Measurements from ENCODE around the gene FMN1.
A peak's percentile ranks its signal among the peaks of the same experiment; 100 is the strongest.

Gene FMN1

DNA sequence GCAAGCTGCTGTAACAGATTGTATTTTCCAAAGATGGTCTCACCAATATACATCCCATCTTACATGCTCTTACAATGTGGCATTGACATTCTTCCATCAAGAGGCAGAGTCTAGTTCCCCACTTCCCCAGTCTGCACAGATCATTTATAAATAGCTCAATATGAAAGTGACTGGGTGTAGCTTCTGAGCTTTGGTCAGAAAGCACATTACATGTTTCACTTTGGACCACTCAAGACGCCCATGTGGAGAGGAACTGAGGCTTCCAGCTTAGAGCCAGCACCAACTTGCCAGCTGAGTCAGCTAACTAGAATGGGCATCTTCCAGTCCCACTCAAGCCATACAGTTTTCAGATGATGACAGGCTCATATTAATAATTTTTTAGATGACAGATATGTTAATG is 431.2 kb downstream of the FMN1 start:
- H3K9ac ChIP-seq = no peak overlapping the region
- peaks cover 0 to 19% (median 9%) of the 10 kb centered on the region in 11 experiments; a peak in 11 of 22 replicates for H3K9me3 ChIP-seq (replicated peaks in 1 of 11)
- peak overlapping the region in 6 of 11 experiments; percentile 8 to 73 (median 37); a peak in 11 of 22 replicates for H3K4me2 ChIP-seq
- H3K36me3 ChIP-seq = no peaks in the 10 kb centered on the region
- H3K27me3 ChIP-seq = no peaks in the 10 kb centered on the region
- no peaks in the 10 kb centered on the region for H4K20me1 ChIP-seq
- H3K4me1 ChIP-seq = peaks cover 0 to 38% (median 18%) of the 10 kb centered on the region in 10 experiments; a peak in 14 of 20 replicates
- H3K27ac ChIP-seq = no peak overlapping the region
- H3K4me3 ChIP-seq = no peak overlapping the region
- TF ChIP-seq Cebpa-rat (IDR thresholded peaks at IDR 0.05) = no peak

DNA sequence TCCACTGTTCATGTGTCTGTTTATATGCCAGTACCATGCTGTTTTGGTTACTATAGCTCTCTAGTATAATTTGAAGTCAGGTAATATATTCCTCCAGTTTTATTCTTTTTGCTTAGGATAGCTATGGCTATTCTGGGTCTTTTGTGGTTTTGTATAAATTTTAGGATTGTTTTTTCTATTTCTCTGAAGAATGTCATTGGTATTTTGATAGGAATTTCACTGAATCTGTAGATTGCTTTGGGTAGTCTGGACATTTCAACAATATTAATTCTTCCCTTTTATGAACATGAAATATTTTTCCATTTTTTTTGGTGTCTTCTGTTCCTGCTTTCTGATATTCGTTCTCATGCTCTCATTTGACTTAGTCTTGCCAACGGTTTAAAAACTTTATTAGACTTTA is 437.1 kb downstream of the FMN1 start:
- H3K9ac ChIP-seq = no peak overlapping the region
- no peaks in the 10 kb centered on the region for H3K36me3 ChIP-seq
- H3K4me3 ChIP-seq = no peak overlapping the region
- H3K27me3 ChIP-seq = no peaks in the 10 kb centered on the region
- no peaks in the 10 kb centered on the region for H4K20me1 ChIP-seq
- H3K9me3 ChIP-seq (replicated peaks in 1 of 11) = peaks cover 0 to 13% (median 4%) of the 10 kb centered on the region in 11 experiments; a peak in 14 of 22 replicates
- TF ChIP-seq Cebpa-rat (IDR thresholded peaks at IDR 0.05) = no peak
- H3K4me1 ChIP-seq = 0 out of 20 replicates have a peak, but pooled peaks cover 0 to under 1% (median 0%) of the 10 kb centered on the region in 10 experiments
- no peak overlapping the region for H3K4me2 ChIP-seq
- no peak overlapping the region for H3K27ac ChIP-seq

- Histone ChIP-seq H3K4me2 (no peak overlapping the region), H3K9me3 (replicated peaks in 1 of 11) (peaks cover 0 to 7% (median 0%) of the 10 kb centered on the region in 11 experiments; a peak in 4 of 22 replicates), H3K36me3 (no peaks in the 10 kb centered on the region), H3K4me3 (no peak overlapping the region), H3K9ac (no peak overlapping the region), H3K27me3 (no peaks in the 10 kb centered on the region), H4K20me1 (no peaks in the 10 kb centered on the region), H3K4me1 (no peaks in the 10 kb centered on the region; a peak in 1 of 20 replicates), H3K27ac (no peak overlapping the region)
- no peak for TF ChIP-seq Cebpa-rat (IDR thresholded peaks at IDR 0.05)
Measured at GRCh38 chr15:32750979-32751378, 443.5 kb downstream of the FMN1 start.

GRCh38 chr15:32747921-32748342 is 446.6 kb downstream of the FMN1 start:
- Histone ChIP-seq H3K4me3 (no peak overlapping the region), H3K27ac (no peak overlapping the region), H3K9me3 (replicated peaks in 1 of 11) (peaks cover 0 to 8% (median 2%) of the 10 kb centered on the region in 11 experiments; a peak in 7 of 22 replicates), H3K36me3 (no peaks in the 10 kb centered on the region), H3K4me2 (no peak overlapping the region), H3K4me1 (no peaks in the 10 kb centered on the region; a peak in 1 of 20 replicates), H4K20me1 (no peaks in the 10 kb centered on the region), H3K27me3 (no peaks in the 10 kb centered on the region), H3K9ac (no peak overlapping the region)
- TF ChIP-seq Cebpa-rat (IDR thresholded peaks at IDR 0.05) = no peak

GRCh38 chr15:32746116-32746857 is 448.2 kb downstream of the FMN1 start:
- no peaks in the 10 kb centered on the region for H3K36me3 ChIP-seq
- no peaks in the 10 kb centered on the region for H4K20me1 ChIP-seq
- H3K27ac ChIP-seq = no peak overlapping the region
- peaks cover under 1 to 20% (median 15%) of the 10 kb centered on the region in 11 experiments; a peak in 16 of 22 replicates for H3K9me3 ChIP-seq (replicated peaks in 1 of 11)
- no peak overlapping the region for H3K4me2 ChIP-seq
- TF ChIP-seq Cebpa-rat (IDR thresholded peaks at IDR 0.05) = no peak
- no peak overlapping the region for H3K4me3 ChIP-seq
- no peaks in the 10 kb centered on the region for H3K27me3 ChIP-seq
- no peaks in the 10 kb centered on the region; a peak in 1 of 20 replicates for H3K4me1 ChIP-seq
- no peak overlapping the region for H3K9ac ChIP-seq

DNA sequence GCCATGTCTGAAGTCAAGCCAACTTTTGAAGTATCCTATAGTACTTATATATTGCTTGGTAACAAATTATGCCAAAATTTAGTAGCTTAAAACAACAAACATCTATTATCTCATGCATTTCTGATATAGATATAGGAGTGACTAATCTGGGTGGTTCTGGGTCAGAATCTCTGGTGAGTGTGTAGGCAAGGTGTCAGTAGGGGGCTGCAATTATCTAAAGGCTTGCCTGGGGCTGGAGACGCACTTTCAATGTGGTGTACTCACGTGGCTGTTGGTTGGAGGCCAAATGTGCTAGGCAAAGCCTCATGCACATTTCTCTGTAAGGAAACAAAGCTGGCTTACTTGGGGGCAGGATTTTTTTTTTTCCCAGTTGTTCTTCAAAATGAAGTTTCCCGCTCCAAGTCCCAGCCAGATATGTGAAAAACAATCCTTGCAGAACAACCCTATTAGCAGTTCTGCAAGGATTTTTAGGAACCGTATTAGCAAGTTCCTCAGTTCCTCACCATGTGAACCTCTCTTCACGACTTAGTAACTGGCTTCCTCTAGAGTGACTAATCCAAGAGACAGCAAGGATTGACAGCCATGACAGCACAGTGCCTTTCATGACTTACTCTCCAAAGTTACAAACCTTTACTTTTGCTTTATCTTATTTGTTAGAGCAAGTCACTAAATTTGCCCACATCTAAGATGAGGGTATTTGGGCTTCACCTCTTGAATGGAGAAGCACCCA is 450.9 kb downstream of the FMN1 start:
- H3K27me3 ChIP-seq = no peaks in the 10 kb centered on the region
- TF ChIP-seq Cebpa-rat (IDR thresholded peaks at IDR 0.05) = no peak
- no peak overlapping the region for H3K9ac ChIP-seq
- H3K4me2 ChIP-seq = no peak overlapping the region
- no peak overlapping the region for H3K4me3 ChIP-seq
- no peaks in the 10 kb centered on the region; a peak in 1 of 20 replicates for H3K4me1 ChIP-seq
- no peaks in the 10 kb centered on the region for H3K36me3 ChIP-seq
- H3K27ac ChIP-seq = no peak overlapping the region
- H3K9me3 ChIP-seq (replicated peaks in 1 of 11) = peaks cover 8 to 38% (median 30%) of the 10 kb centered on the region in 11 experiments; a peak in 20 of 22 replicates
- no peaks in the 10 kb centered on the region for H4K20me1 ChIP-seq

DNA sequence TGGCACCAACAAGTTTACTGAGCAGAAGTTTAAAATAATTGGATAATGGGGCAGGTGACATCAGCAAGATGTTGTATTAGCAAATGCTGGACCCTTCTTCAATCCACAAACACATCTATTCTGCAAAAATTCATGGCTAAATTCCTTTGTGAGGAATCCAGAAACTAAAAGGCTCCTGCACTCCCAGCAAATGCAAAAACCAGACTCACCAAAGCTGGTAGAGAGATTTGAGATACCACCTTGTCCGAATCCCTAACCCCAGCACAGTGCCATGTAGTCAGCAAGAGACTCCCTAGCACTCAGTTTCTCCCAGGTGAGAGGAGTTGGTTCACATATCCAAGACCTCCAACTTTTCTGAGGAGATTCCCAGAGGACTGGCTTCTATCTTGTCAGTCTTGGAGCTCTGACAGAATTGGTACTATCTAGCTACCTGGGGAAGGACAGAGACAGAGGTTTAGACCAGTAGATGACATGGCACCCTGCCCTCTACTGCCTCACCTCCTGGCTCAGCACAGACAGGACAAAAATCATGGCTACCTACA is 454.9 kb downstream of the FMN1 start:
- no peak overlapping the region for H3K9ac ChIP-seq
- TF ChIP-seq Cebpa-rat (IDR thresholded peaks at IDR 0.05) = no peak
- H3K27ac ChIP-seq = no peak overlapping the region

DNA sequence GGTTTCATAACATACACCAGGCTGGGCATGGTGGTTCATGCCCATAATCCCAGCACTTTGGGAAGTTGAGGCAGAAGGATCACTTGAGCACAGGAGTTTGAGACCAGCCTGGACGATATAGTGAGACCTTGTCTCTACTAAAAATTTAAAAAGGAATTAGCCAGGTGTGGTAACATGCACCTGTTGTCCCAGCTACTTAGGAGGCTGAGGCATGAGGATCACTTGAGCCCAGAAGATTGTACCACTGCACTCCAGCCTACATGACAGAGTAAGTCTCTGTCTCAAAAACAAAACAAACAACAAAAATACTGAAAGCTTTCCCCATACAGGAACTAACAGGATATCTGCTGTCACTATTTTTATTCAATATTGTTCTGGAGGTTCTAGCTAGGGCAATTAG is 455.8 kb downstream of the FMN1 start:
- Histone ChIP-seq H3K4me2 (no peak overlapping the region), H4K20me1 (no peaks in the 10 kb centered on the region), H3K4me3 (no peak overlapping the region), H3K9me3 (replicated peaks in 1 of 11) (peaks cover 8 to 38% (median 30%) of the 10 kb centered on the region in 11 experiments; a peak in 20 of 22 replicates), H3K27me3 (no peaks in the 10 kb centered on the region), H3K36me3 (no peaks in the 10 kb centered on the region), H3K9ac (no peak overlapping the region), H3K27ac (no peak overlapping the region), H3K4me1 (no peaks in the 10 kb centered on the region)
- TF ChIP-seq Cebpa-rat (IDR thresholded peaks at IDR 0.05) = no peak

More for the DNA sequence above, 454.9 kb downstream of the FMN1 start:
- H3K4me2 ChIP-seq = no peak overlapping the region
- H3K27me3 ChIP-seq = no peaks in the 10 kb centered on the region
- no peaks in the 10 kb centered on the region for H3K36me3 ChIP-seq
- no peaks in the 10 kb centered on the region for H3K4me1 ChIP-seq
- no peak overlapping the region for H3K4me3 ChIP-seq
- H3K9me3 ChIP-seq (replicated peaks in 1 of 11) = peaks cover 8 to 38% (median 30%) of the 10 kb centered on the region in 11 experiments; a peak in 20 of 22 replicates
- no peaks in the 10 kb centered on the region for H4K20me1 ChIP-seq

DNA sequence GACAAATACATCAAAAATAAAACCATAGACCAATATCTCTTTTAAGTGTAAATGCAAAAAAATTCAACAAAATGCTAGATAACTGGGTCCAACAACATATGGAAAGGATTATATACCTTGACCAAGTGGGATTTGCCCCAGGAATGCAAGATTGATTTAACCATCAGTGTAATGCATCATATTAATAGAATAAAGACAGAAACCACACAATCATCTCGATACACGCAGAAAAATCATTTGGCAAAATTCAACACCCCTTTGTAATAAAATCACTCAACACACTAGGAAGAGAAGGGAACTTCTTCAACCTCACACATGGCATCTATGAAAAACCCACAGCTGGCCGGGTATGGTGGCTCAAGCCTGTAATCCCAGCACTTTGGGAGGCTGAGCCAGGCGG is 457.2 kb downstream of the FMN1 start:
- no peak overlapping the region for H3K27ac ChIP-seq
- TF ChIP-seq Cebpa-rat (IDR thresholded peaks at IDR 0.05) = no peak

More for the DNA sequence above, 457.2 kb downstream of the FMN1 start:
- Histone ChIP-seq H3K4me2 (no peak overlapping the region), H4K20me1 (no peaks in the 10 kb centered on the region), H3K4me3 (no peak overlapping the region), H3K9ac (no peak overlapping the region), H3K4me1 (no peaks in the 10 kb centered on the region), H3K36me3 (no peaks in the 10 kb centered on the region), H3K9me3 (replicated peaks in 1 of 11) (peaks cover 8 to 29% (median 25%) of the 10 kb centered on the region in 11 experiments; a peak in 19 of 22 replicates), H3K27me3 (no peaks in the 10 kb centered on the region)

Measured in BLaER1 treated with 17β-estradiol and CSF1 and Interleukin-3, amounts not matched to agents 10 nM and 100 nM (cell line).